Measurements from ENCODE around the gene TP53AIP1.

The TP53AIP1 gene

GRCh38 chr11:128886406-128887124 is 56.1 kb downstream of the TP53AIP1 start:
- DNase-seq, result no peak
